PC-3 (cell line): Measurements from ENCODE around the gene ACADL.

Experiments used
- CTCF ChIP-seq: fragments of 300-600 bp; sonication (generic); conservative IDR thresholded peaks from 2 replicates; pipeline ENCODE4 v1.5.1; 2017; ENCODE audit warnings: antibody characterized with exemption, low read depth, mild to moderate bottlenecking, low read length
- EZH2 ChIP-seq: fragments of 300-600 bp; sonication (generic); IDR thresholded peaks from one replicate; pipeline ENCODE4 v1.6.1; 2017; ENCODE audit warnings: antibody characterized with exemption, mild to moderate bottlenecking, low read length; ENCODE audit not compliant: unreplicated experiment
- EZH2phosphoT487 ChIP-seq: fragments of 300-600 bp; sonication (generic); IDR thresholded peaks from 2 replicates; pipeline ENCODE4 v1.6.1; 2018; ENCODE audit warnings: mild to moderate bottlenecking, antibody characterized with exemption, low read length, borderline replicate concordance

DNA sequence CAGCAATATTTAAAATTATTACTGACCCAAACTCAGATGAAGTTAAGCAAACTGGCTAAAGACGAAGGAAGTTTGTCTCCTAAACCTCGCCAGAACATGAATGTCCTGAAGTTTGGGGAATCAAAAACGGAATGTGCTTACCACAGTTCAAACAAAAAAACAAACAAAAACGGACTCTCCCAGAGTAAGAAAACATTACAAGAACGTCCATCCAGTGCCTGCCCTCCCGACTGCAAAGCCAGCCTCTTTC is 55.1 kb downstream of the ACADL start:
- TF ChIP-seq CTCF, result no peak
- no peak for TF ChIP-seq EZH2phosphoT487
- no peak for TF ChIP-seq EZH2
